Measurements from ENCODE around the gene ADH1C. TPM values are rescaled to one million over a fixed set of nuclear protein-coding genes. Genes with fewer than 3 reads are reported as not detected.
"Not testable (repeated sequence)": the region's sequence is repeated elsewhere in the genome, so short reads cannot be mapped to it uniquely, and the experiment has no call there.

Gene ADH1C
- not detected in 2 replicates for total RNA-seq (2014; rRNA removed; shearing (Covaris generic))
- polyA plus RNA-seq (2015; cell fraction: cytosol; rRNA removed), result not detected in 2 replicates
- polyA plus RNA-seq (2015; cell fraction: nucleus; rRNA removed), result 0.32 TPM in 1 of 2 replicates, not detected in the other

- DNase-seq (ENCODE audit: low read depth), result peak; percentile 2
These were observed at the start of gene ADH1C for GRCh38 chr4:99352602-99353537. TSS of gene ADH1C (minus strand) at chr4:99352746. CDS start at chr4:99352675, 71 bp downstream.

DNA sequence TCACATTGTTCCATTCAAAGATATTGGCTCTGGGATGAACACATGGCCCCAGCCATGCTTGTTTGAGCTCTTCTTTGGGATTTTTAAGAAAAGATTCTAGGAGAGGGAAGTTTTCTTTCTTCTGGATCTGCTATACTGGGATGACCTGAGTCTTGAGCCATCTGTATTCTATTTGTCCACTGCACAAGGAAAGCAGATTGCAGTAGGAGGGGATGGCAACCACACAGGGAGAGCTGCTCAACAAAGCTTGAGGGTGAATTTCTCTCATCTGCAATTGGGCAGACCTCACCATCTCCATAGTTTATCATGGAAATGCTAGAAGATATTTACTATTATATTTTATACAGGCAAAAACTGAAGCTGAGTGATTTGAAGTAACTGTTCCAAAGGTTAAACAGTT lies 48.3 kb upstream of the ADH1C start:
- DNase-seq (ENCODE audit: low read depth), result no peak

GRCh38 chr4:99399017-99399416 lies 46.5 kb upstream of the ADH1C start:
- no peak for DNase-seq (ENCODE audit: low read depth)

DNA sequence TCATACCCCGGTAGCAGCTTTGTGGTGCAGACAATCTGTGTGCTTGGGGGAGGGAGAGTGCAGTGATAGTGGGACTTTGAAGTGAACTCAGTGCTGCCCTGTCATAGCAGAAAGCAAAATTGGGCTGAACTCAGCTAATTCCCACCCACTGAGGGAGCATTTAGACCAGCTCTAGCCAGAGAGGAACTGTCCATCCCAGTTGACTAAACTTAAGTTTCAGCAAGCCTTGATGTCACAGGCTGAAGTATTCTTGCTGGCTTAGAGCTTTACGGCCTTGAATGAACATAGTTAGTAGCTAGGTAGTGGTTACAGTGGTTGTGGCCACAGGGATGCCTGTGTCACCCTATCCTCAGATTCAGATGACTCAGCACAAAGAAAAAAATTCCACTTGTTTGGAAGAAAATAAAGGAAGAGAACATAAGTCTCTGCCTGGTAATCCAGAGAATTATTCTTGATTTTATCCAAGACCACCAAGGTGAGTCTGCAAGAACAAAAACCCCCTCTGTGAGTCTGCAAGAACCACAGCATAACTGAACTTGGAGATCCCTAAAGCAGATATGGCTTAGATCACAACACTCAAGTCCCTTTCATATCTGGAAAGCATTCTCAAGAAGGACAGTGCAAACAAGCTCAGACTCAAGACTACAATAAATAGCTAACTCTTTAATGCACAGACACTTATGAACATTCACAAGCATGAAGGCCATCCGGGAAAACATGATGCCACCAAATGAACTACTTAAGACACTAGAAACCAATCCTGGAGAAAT lies 43.2 kb upstream of the ADH1C start:
- DNase-seq (ENCODE audit: low read depth), result peak; percentile 67

DNA sequence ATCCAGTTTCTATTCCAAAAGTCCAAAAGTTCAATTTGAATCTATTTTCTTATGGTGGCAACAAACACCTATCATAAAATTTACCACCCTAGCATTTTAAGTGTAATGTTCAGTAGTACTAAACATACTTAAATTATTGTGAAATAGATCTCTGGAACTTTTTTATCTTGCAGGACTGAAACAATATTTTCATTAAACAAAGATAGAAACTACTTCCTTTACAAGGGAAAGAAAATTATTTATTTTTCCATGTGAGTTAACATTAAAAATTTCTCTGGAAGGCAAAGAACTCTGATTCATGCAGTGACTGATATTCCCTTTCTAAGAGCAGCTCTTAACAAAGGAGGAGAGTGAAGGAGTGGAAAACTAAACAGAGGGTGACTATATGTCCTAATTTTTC lies 42.4 kb upstream of the ADH1C start:
- DNase-seq (ENCODE audit: low read depth), result no peak

GRCh38 chr4:99390055-99390454 lies 37.5 kb upstream of the ADH1C start:
- DNase-seq (ENCODE audit: low read depth), result no peak

GRCh38 chr4:99389606-99390005 lies 37.1 kb upstream of the ADH1C start:
- no peak for DNase-seq (ENCODE audit: low read depth)

DNA sequence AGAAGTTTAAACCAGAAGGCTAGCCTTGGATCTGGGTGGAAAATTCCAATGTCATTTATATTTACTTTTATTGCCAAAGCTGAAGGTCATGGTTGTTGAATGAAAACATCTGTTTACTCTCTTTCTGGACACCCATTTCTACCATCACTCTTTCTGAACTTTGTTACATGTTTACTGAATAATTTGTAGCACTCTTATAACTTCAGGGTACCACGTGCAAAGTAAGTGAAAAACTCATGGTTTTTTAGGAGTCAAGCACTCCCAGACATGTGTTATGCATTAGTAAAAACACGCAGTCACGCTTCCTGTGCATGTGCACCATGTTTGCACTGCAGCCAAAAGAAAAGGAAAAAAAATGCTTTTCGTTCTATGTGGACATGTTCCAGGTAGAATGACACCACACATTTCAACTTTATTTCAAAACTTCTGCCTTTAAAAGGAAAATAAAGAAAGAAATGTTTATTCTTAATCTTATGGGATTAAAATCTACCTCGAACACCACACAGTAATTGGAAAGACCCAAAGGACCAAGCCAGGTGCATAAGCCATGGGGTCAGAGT lies 31.4 kb upstream of the ADH1C start:
- DNase-seq (ENCODE audit: low read depth), result no peak

- DNase-seq (ENCODE audit: low read depth), result no peak
These were observed 30.9 kb upstream of the ADH1C start for GRCh38 chr4:99383399-99383798.

DNA sequence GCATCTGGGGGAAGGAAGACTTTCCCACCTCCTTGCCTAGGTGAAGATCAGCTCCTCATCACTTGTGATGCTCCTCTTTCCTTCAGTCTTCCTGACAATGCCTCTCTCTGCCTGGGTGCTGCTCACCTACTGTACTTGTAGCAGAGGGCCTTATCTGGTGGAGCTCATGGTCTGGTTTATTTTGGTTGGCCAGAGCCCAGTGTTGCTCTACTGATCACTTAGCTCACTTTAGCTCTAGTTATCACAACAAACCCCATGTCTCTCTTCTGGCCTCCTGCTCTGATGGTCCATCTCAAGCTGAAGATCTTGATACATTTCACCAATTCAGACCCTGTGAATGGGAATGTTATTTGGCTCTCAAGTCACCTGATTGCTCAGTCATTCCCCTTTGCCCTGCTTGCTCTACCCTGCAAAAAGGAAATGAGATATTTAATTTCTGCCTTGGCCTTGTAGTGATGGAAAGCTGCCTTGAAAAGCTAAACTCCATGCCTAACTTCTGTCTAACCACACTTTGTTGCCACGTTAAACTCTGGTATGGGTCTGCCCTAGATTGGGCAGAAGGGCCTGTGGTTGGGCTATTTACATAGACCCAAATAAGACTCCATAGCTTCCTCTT lies 30.3 kb upstream of the ADH1C start:
- DNase-seq (ENCODE audit: low read depth), result no peak

DNA sequence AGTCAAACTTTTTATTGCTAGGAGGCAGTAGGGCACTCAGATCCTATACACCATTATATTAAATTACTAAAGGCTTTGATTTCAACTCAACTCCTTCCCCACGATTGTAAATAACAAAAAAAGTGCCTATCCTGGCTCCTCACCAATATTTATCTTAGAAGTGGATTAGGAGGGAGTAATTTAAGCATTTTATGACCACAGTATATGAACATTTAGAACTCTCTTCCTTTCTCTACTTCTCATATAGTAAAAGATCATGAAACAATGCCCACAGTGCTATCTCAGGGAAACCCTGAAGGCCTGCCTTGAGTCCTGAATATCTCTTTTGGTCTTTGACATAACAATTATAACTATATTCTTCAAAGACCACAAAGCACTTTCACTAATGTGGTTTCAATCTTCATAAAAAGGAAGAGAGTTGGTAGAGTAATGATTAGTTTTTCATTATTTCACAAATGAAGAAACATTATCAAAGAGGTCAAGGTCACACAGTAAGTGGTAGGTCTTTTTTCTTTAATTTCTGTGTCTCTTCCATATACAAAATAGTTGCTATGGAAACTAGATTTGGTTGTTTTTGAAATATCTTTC lies 29.1 kb upstream of the ADH1C start:
- no peak for DNase-seq (ENCODE audit: low read depth)

- no peak for DNase-seq (ENCODE audit: low read depth)
These were observed 27.0 kb upstream of the ADH1C start for GRCh38 chr4:99379571-99379970.

- no peak for DNase-seq (ENCODE audit: low read depth)
These were observed 26.3 kb upstream of the ADH1C start for GRCh38 chr4:99378876-99379275.

DNA sequence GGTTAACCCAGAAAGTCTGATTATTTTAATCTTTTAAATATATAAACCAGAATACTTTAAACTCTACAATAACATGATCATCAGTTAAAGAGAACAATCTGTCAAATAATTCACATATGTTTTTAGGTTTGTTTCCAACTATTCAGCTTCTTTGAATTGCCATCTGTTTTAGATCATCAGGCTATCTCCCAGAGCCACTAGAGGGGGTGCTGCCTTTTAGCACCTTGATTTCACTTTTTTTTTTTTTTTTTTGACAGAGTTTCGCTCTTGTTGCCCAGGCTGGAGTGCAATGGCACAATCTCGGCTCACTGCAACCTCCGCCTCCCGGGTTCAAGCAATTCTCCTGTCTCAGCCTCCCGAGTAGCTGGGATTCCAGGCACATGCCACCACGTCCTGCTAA lies 24.8 kb upstream of the ADH1C start:
- peak; percentile 20 for DNase-seq (ENCODE audit: low read depth)

- not testable (repeated sequence) for DNase-seq (ENCODE audit: low read depth)
These were observed 19.9 kb upstream of the ADH1C start for GRCh38 chr4:99372464-99372863.

DNA sequence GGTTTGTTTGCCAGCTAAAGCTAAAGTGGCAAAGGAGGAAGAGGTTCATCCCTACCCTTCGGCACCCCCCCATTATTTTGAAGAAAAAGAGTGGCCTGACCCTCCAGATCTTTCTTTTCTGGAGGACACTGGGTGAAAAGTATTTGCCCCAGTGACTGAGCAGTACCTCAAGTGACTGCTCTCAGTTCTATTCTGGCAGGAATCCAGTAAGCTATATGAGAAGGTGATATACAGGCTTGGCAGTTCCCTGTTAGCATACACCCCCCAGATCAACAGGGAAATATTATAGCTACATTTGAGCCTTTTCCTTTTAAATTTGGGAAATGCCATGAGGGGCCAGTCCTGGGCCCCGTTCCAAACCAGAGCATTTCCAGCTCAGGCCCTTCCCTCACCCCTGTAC lies 15.3 kb upstream of the ADH1C start:
- not testable (repeated sequence) for DNase-seq (ENCODE audit: low read depth)

DNA sequence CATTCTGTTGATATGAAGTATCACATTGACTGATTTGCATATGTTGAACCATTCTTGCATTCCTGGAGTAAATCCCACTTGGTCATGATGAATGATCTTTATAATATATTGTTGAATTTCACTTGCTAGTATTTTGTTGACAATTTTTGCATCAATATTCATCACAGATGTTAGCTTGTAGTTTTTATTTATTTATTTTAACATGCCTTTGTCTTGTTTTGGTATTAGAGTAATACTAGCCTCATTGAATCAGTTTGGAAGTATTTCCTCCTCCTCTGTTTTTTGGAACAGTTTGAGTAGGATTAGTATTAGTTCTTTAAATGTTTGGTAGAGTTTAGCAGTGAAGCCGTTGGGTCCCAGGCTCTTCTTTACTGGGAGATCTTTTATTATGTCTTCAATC lies 13.9 kb upstream of the ADH1C start:
- no peak for DNase-seq (ENCODE audit: low read depth)

- DNase-seq (ENCODE audit: low read depth), result no peak
These were observed 10.2 kb upstream of the ADH1C start for GRCh38 chr4:99362768-99363167.

GRCh38 chr4:99361899-99362275 lies 9.3 kb upstream of the ADH1C start:
- no peak for DNase-seq (ENCODE audit: low read depth)

DNA sequence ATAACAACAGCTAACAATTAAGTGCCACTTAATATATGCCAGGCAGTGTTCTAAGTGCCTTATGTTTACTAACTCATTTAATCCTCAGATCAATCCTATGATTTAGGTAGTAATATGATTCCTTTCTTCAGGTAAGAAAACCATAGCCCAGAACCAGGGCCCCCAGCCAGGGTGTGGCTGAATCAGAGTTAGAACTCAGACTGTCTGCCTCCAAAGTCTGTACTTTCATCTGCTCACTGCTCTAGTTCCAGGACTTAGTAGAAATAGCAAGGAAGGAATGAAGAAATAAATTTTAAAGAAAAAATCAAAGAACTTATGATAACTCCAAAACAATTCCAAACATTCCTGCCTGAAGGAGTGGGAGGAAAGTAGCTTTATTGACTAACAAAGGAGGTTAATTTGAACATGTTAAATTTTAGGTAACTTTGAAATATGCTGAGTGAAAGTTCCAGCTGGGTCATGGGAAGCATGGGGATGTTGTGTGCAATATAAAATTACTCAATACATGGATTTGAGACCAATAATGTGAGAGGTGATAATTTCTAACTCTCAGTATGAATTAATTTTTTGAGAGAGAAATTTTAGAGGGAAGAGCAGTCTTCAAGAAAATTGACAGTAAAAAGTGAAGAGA lies 8.8 kb upstream of the ADH1C start:
- no peak for DNase-seq (ENCODE audit: low read depth)
